ENCODE results near the gene HMCN2.

HMCN2 gene

DNA sequence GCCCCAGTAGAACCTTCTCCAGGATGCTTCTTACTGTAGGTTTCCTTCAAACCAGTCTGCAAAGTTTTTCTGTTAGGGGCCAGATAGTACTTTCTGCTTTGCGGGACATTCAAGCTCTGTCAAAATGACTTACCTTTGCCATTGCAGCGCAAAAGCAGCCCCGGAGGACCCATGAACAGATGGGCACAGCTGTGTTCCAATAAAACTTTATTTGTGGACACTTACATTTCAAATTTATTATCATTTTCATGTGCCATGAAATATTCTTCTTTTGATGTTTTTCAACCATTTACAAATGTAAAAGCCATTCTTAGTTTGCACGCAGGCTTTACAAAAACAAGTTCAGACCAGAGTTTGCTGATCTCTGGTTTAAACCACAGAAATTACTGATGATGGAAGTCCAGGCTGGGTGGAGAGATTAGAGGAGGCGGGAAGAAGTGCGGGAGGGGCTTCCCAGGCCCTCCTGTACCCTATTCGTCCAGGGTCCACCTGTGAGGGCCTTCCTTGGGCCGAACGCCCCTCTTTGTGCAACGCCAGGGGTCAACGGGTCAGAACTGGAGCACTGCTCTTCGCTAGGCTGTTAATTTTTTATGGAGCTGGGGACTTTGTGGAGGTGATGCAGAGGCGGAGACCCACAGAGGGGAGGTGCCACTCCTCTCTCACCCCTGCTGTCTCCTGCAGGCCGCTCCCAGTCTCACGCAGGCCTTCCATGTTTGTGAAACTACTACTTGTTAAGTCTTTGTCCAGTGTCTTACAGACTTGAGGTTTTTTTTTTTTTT lies 171.6 kb downstream of the HMCN2 start:
- DNase-seq (ENCODE audit: low read depth) = no peak

GRCh38 chr9:130438382-130438981 lies 172.9 kb downstream of the HMCN2 start:
- no peak for DNase-seq (ENCODE audit: low read depth)

- DNase-seq (ENCODE audit: low read depth) = no peak
These were observed 175.5 kb downstream of the HMCN2 start for GRCh38 chr9:130441031-130441430.

DNA sequence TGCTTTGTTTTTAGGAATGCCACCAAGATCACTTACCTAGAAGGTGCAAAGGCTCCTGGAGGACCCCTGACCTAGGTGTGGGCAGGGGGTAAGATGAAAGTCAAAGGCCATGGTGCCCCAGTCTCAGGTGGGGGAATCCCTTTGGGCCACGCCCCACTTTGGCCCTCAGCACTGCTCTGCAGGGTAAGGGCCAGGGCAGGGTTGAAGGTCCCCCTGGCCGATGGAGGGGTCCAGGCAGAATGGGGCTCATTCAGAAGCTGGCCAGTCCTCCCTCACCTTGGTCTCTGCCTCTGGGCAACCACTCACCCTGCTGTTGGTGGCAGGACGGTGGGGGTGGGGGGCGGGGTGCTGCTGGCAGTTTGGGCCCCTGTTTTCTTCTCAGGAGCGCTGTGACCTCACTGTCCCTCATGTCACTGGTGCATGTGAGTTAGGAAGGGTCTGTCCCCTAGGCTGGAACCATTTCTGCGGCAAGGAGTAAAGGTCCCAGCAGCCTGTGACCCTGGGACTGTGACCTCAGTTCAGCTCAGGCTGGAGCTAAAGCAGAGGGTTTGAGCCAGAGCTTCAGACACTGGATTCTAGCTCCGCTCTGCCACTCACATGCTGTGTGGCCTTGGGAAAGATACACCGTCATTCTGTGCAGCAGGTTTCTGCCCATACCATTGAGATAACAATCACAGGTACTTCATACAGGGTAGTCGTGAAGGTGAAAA lies 177.3 kb downstream of the HMCN2 start:
- DNase-seq (ENCODE audit: low read depth) = no peak

GRCh38 chr9:130443456-130443801 lies 177.9 kb downstream of the HMCN2 start:
- no peak for DNase-seq (ENCODE audit: low read depth)

DNA sequence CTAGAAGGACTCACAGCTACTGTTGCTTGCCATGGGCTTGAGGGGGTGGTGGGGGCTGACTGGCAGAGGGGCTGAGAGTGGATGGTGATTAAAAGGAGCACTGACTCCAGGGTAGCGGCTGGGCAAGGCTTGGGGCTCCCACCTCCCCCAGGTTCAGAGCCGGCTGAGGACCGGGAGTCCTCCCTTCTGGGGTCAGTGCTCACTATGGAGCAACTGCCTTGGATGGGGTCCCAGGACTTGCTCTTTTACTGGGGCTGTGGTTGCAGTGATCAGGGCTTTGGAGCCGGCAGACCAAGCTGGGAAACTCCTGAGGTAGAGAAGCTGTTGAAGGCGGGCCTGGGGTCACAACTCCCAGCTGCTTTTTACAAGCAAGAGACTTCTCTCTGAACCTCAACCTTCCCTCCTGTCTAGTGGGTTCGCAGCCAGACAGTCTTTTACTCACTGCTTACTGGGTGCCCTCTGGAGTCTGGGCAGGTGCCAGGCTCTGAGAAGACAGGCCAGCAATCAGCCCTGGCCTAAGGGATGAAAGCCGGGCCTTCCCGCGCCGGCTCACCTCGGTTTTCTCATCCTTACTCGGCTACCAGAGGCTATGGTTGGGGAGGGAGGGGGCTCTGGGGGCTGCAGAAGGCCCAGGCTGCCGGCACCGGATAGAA lies 178.4 kb downstream of the HMCN2 start:
- no peak for DNase-seq (ENCODE audit: low read depth)

DNA sequence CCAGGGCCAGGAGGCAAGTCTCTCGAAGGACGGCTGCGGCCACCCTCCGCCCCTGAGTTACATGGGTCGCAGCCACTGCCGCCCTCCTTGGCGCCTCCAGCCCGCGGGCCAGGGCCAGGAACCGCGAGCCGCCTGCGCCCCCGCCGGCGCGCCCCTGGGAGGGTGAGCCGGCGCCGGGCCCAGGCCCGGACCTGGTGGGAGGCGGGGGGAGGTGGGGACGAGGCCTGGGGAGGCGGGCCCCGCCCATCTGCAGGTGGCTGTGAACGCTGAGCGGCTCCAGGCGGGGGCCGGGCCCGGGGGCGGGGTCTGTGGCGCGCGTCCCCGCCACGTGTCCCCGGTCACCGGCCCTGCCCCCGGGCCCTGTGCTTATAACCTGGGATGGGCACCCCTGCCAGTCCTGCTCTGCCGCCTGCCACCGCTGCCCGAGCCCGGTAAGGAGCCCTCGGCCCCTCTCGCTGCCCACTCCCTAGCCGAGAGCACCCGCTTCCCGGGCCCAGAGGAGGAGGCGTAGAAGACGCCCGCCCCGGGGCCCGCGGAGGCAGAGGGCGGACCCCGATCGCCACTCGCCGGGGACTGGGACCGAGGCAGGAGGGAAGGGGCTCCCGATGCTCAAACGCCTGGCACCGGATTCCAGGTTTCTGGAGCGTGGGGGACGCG lies 179.1 kb downstream of the HMCN2 start, which contains the start of gene ASS1:
Gene ASS1, plus strand, starts transcription at position 397 of the 657 bp plus-strand sequence. CDS start 7,268 bp downstream, outside the sequence.
- no peak for DNase-seq (ENCODE audit: low read depth)

- DNase-seq (ENCODE audit: low read depth) = no peak
These were observed 179.9 kb downstream of the HMCN2 start for GRCh38 chr9:130445268-130445983.

DNA sequence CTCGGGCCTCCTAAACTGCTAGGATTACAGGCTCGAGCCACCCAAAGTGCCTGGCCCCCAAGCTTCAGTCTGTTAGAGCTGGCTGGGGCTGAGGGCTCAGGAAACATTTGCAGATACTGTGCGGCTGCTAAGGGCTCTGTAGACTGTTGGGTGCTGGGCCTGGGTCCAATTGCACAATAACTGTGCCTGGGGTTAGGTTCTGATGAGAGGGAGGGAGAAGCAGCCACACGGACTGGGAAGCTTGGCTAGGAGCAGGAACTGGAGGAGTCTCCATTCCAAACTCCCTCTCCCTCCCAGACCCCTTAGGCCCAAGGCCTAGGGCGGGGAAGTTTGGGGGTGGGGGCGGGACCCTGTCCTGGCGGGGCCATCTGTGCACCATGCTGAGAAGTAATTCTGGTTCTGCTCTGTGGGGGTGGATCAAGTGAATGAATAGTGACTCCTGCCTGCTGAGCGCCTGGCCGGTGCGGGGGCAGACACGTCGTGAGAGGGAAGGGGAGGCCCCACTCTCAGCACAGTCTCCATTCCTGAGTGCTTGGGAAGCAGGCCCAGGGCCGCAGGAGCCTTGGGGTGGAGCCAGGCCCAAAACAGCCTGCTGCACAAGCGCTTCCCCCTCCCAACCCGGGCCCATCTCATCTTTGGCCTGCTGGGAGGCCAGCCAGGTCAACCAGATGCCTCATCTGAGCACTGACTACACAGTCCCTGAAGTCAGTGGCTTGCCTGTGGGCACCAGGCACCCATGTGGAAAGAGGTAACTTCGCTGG lies 180.7 kb downstream of the HMCN2 start:
- DNase-seq (ENCODE audit: low read depth) = no peak

DNA sequence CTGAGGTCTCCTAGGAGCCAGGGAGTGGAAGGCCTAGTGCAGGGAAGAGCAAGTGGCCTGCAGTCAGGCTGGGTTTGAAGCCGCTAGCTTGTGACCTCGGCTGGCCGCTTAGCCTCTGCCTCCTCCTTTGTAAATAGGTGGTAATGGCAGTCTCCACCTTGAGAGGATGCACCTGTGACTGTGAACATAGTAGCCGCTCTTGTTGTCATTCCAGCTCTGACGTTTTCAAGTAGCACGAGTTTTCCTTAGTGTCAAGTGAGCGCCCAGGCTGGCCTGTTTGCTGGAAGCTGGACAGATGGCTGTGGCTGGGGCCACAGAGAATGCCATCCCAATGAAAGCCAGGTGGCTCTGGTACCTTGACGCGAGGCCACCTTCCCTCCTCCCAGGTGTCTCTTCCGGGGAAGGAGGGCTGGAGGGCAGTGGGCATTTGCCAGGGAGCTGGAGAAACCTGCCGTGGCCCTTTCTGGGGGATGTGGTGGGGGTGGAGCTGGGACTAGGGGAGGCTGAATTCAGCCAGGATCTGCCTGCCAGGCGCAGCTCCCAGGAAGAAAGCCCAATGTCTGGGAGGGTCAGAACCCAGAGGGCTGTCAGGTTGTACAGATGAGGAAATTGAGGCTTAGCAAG lies 181.7 kb downstream of the HMCN2 start:
- no peak for DNase-seq (ENCODE audit: low read depth)

DNA sequence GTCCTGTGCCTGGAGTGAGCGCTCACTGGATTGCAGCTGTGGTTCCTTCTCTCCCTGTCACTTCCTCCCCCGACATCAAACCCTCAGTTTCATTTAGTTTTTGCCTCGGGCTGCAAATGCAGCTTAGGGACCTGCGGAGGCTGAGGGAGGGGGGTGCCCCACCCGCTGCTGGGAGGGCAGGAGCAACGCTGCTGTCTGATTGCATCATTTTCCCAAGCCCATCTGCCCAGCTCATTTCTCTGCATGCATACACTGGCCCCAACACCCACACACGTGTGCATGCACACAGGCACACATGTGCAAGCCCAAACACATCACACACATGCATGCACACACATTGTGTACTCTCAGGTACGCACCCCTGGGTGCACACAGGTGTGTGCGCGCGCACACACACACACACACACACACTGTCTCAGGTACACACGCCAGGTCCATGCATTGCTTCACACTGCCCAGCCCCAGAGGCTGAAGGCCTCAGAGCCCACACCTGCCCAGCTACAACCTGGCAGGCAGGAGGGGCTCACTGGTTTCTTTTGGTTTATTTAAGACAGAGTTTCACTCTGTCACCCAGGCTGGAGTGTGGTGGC lies 182.6 kb downstream of the HMCN2 start:
- peak; percentile 22 for DNase-seq (ENCODE audit: low read depth)

DNA sequence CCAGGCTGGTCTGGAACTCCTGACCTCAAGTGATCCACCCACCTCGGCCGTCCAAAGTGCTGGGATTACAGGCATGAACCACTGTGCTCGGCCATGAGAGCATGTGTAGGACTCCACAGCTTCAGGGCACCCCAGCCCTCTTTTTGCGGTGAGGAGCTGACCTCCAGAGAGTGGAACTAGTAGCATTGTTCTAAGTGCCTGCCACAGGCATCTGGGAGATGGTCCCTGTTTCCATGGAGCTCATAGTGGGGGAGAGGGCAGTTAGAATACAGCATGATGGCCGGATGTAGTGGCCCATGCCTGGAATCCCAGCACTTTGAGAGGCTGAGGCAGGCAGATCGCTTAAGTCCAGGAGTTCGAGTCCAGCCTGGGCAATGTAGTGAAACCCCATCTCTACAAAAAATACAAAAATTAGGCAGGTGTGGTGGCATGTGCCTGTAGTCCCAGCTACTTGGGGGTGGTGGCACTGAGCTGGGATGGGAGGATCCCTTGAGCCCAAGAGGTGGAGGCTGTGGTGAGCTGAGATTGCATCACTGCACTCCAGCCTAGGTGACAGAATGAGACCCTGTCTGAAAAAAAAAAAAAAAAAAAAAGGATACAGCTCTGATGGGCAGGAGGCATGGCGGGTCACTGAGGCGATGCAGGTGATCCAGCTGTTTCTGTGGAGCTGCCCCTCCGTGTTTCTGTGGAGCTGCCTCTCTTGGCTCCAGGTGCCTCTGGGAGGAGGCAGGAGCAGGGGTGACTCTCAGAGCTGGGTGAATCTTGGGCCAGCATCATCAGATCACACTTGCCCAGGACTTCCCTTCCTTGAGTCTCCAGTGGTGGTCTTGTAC lies 183.4 kb downstream of the HMCN2 start:
- no peak for DNase-seq (ENCODE audit: low read depth)

GRCh38 chr9:130450344-130451003 lies 184.9 kb downstream of the HMCN2 start:
- no peak for DNase-seq (ENCODE audit: low read depth)

GRCh38 chr9:130451004-130451390 lies 185.4 kb downstream of the HMCN2 start:
- DNase-seq (ENCODE audit: low read depth) = no peak

GRCh38 chr9:130451509-130452388 lies 186.2 kb downstream of the HMCN2 start:
- no peak for DNase-seq (ENCODE audit: low read depth)

- no peak for DNase-seq (ENCODE audit: low read depth)
These were observed 187.3 kb downstream of the HMCN2 start for GRCh38 chr9:130452835-130453234.

DNA sequence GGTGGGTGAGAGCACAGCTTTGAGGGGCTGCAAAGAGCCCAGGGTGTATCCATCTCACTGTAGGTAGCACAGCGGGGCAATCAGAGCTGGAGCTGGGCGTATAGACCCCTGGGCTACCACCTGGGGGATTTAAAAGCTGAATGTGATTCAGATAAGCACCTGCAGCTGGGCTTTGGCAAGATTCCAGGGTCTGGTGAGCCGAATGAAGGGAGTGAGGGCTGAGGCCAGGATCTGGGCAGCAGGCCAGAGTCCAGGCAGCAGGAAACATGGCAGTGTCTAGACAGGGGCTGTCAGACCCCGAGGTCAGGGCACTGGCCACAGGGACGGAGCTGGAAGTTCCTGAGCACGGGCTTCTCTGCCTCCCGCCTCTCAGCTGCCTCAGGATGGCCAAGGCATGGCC lies 187.9 kb downstream of the HMCN2 start:
- DNase-seq (ENCODE audit: low read depth) = no peak
